Upper lobe of right lung (tissue), 1 donor: ENCODE data around the gene RGS6. TPM values are rescaled to one million over a fixed set of nuclear protein-coding genes. Genes with fewer than 3 reads are reported as not detected.

Experiments used
- ATAC-seq: fragments of 200-7000 bp; cut with Tn5 transposase; one replicate; pipeline ENCODE4 v1.9.1; 2020; ENCODE audit warnings: mild to moderate bottlenecking, moderate library complexity
- DNase-seq: peaks from one replicate; pipeline ENCODE4 v3.0.0-alpha.2; 2020
- H3K27ac ChIP-seq: fragments of 200-600 bp; one replicate; pipeline ENCODE4 v1.8.0; 2022
- H3K27me3 ChIP-seq: fragments of 200-600 bp; one replicate; pipeline ENCODE4 v1.8.0; 2022; ENCODE audit warnings: mild to moderate bottlenecking
- H3K36me3 ChIP-seq: fragments of 200-600 bp; one replicate; pipeline ENCODE4 v1.8.0; 2022
- H3K4me1 ChIP-seq: fragments of 200-600 bp; one replicate; pipeline ENCODE4 v1.8.0; 2022
- H3K4me3 ChIP-seq: fragments of 200-600 bp; one replicate; pipeline ENCODE4 v1.8.0; 2022; ENCODE audit warnings: mild to moderate bottlenecking
- H3K9me3 ChIP-seq: fragments of 200-600 bp; one replicate; pipeline ENCODE4 v1.8.0; 2022
- CTCF ChIP-seq: fragments of 200-600 bp; IDR thresholded peaks from one replicate; pipeline ENCODE4 v1.8.0; 2022; ENCODE audit warnings: antibody characterized with exemption
- intact Hi-C: fragments of 100-400 bp; cut with DNase I; formaldehyde crosslinking; loops from one replicate; pipeline ENCODE4 v1.11.0; 2022
- total RNA-seq: library from RNA; stranded (reverse); fragmentation: NEBNext Ultra II Directional; extraction: Animal tissue kit (Norgen Biotek cat#: 25700); gene quantifications from one replicate; pipeline ENCODE4 v1.2.1, GENCODE V29; 2021
- donor health status: DM: no; HTN: yes; CAD: no; lungs with severe emphysema.

The RGS6 gene
- total RNA-seq, 1 donor from 2014 or later, result 2.6 TPM

- H3K27me3 ChIP-seq, result no peaks in the 10 kb centered on the region
- no peak overlapping the region for H3K4me3 ChIP-seq
- H3K27ac ChIP-seq, result no peak overlapping the region
- H3K36me3 ChIP-seq, result no peaks in the 10 kb centered on the region
- no peak for TF ChIP-seq CTCF
- intact Hi-C loops, result no loop called here
- ATAC-seq, result peak; percentile 14
- H3K4me1 ChIP-seq, result no peaks in the 10 kb centered on the region
- DNase-seq, result no peak
- no peaks in the 10 kb centered on the region for H3K9me3 ChIP-seq
Observed at GRCh38 chr14:72433511-72433910, 501.3 kb downstream of the RGS6 start.

- TF ChIP-seq CTCF, result no peak
- Histone ChIP-seq H3K9me3 (no peaks in the 10 kb centered on the region), H3K27ac (no peak overlapping the region), H3K27me3 (no peaks in the 10 kb centered on the region), H3K4me1 (no peaks in the 10 kb centered on the region), H3K4me3 (no peak overlapping the region), H3K36me3 (no peaks in the 10 kb centered on the region)
- DNase-seq, result no peak
- intact Hi-C loops, result no loop called here
- ATAC-seq, result no peak
Observed at GRCh38 chr14:72434856-72435255, 502.6 kb downstream of the RGS6 start.

GRCh38 chr14:72439707-72440106, 507.5 kb downstream of the RGS6 start:
- intact Hi-C loops, result no loop called here
- H3K36me3 ChIP-seq, result no peaks in the 10 kb centered on the region
- DNase-seq, result no peak
- H3K27me3 ChIP-seq, result no peaks in the 10 kb centered on the region
- peaks cover 9% of the 10 kb centered on the region for H3K4me1 ChIP-seq
- H3K4me3 ChIP-seq, result no peak overlapping the region
- ATAC-seq, result peak; percentile 19
- TF ChIP-seq CTCF, result no peak
- H3K9me3 ChIP-seq, result no peaks in the 10 kb centered on the region
- H3K27ac ChIP-seq, result no peak overlapping the region

- H3K36me3 ChIP-seq, result no peaks in the 10 kb centered on the region
- no peak overlapping the region for H3K27ac ChIP-seq
- intact Hi-C loops, result no loop called here
- H3K27me3 ChIP-seq, result no peaks in the 10 kb centered on the region
- no peak for TF ChIP-seq CTCF
- DNase-seq (no peak), ATAC-seq (no peak)
- no peaks in the 10 kb centered on the region for H3K9me3 ChIP-seq
- peaks cover 9% of the 10 kb centered on the region for H3K4me1 ChIP-seq
- no peak overlapping the region for H3K4me3 ChIP-seq
Observed at GRCh38 chr14:72443256-72443655, 511.0 kb downstream of the RGS6 start.

GRCh38 chr14:72443991-72444441, 511.8 kb downstream of the RGS6 start:
- DNase-seq (no peak), ATAC-seq (peak; percentile 53)
- H3K4me3 ChIP-seq, result no peak overlapping the region
- TF ChIP-seq CTCF, result no peak
- H3K27ac ChIP-seq, result no peak overlapping the region
- intact Hi-C loops, result no loop called here
- peaks cover 9% of the 10 kb centered on the region for H3K4me1 ChIP-seq
- no peaks in the 10 kb centered on the region for H3K9me3 ChIP-seq
- no peaks in the 10 kb centered on the region for H3K27me3 ChIP-seq
- no peaks in the 10 kb centered on the region for H3K36me3 ChIP-seq

- no peak for DNase-seq
- H3K27ac ChIP-seq, result no peak overlapping the region
- no peak for TF ChIP-seq CTCF
- H3K27me3 ChIP-seq, result no peaks in the 10 kb centered on the region
- H3K4me3 ChIP-seq, result no peak overlapping the region
- no peaks in the 10 kb centered on the region for H3K9me3 ChIP-seq
- no peaks in the 10 kb centered on the region for H3K36me3 ChIP-seq
- intact Hi-C loops, result no loop called here
- ATAC-seq, result no peak
- H3K4me1 ChIP-seq, result peaks cover 9% of the 10 kb centered on the region
Observed at GRCh38 chr14:72444701-72445100, 512.5 kb downstream of the RGS6 start.
